H1 (cell line): ENCODE results near the gene SRRM2.

Source experiments
- EZH2 ChIP-seq: fragments of 200-600 bp; sonication (generic); IDR thresholded peaks from 2 replicates; pipeline ENCODE4 v1.7.1; 2012; ENCODE audit warnings: low read depth, mild to moderate bottlenecking, moderate library complexity, low read length, inconsistent platforms; ENCODE audit not compliant: severe bottlenecking
- JUND ChIP-seq: IDR thresholded peaks from 2 replicates; pipeline ENCODE4 v1.6.1; 2011; ENCODE audit warnings: mild to moderate bottlenecking, improper control_type of control experiment, low read length
- MAFK ChIP-seq: IDR thresholded peaks from 2 replicates; pipeline ENCODE4 v1.6.1; 2012; ENCODE audit warnings: low read depth, mild to moderate bottlenecking, improper control_type of control experiment, low read length
- NANOG ChIP-seq: IDR thresholded peaks from 2 replicates; pipeline ENCODE4 v1.6.1; 2011; ENCODE audit warnings: low read length, low read depth, mild to moderate bottlenecking, inconsistent platforms; ENCODE audit not compliant: insufficient read depth, poor library complexity, severe bottlenecking
- NRF1 ChIP-seq: IDR thresholded peaks from 2 replicates; pipeline ENCODE4 v1.6.1; 2011; ENCODE audit warnings: mild to moderate bottlenecking, low read depth, low read length, improper control_type of control experiment
- POLR2A ChIP-seq, 2 experiments: IDR thresholded peaks; 1 replicate in 1 of 2; 2 replicates in 1 of 2; pipeline ENCODE4 v1.6.1; 2011; ENCODE audit warnings: low read depth in 2 of 2, low read length in 2 of 2, mild to moderate bottlenecking in 2 of 2; ENCODE audit errors: control extremely low read depth in 1 of 2
- RNF2 ChIP-seq: fragments of 200-900, 300-1000 bp; sonication (generic); IDR thresholded peaks from 2 replicates; pipeline ENCODE4 v1.7.1; 2016; ENCODE audit warnings: borderline replicate concordance, low read depth, mild to moderate bottlenecking, antibody characterized with exemption, low read length; ENCODE audit not compliant: poor library complexity, severe bottlenecking; ENCODE audit errors: missing control alignments
- TF ChIP-seq, protein P1 (sequence below), 3 experiments: IDR thresholded peaks; 1 replicate in 2 of 3; 2 replicates in 1 of 3; pipeline versions ENCODE4 v1.5.1 to v1.6.1; 2011; ENCODE audit warnings: low read length in 3 of 3, mild to moderate bottlenecking in 3 of 3, inconsistent platforms in 2 of 3, low read depth in 1 of 3, moderate library complexity in 1 of 3; ENCODE audit not compliant: insufficient read depth in 1 of 3; ENCODE audit errors: control extremely low read depth in 1 of 3
- TF ChIP-seq, protein P2 (sequence below): IDR thresholded peaks from 2 replicates; pipeline ENCODE4 v1.6.1; 2012; ENCODE audit warnings: inconsistent platforms
- TF ChIP-seq, protein P3 (sequence below): IDR thresholded peaks from 2 replicates; pipeline ENCODE4 v1.6.1; 2012; ENCODE audit warnings: low read length, inconsistent platforms

DNA sequence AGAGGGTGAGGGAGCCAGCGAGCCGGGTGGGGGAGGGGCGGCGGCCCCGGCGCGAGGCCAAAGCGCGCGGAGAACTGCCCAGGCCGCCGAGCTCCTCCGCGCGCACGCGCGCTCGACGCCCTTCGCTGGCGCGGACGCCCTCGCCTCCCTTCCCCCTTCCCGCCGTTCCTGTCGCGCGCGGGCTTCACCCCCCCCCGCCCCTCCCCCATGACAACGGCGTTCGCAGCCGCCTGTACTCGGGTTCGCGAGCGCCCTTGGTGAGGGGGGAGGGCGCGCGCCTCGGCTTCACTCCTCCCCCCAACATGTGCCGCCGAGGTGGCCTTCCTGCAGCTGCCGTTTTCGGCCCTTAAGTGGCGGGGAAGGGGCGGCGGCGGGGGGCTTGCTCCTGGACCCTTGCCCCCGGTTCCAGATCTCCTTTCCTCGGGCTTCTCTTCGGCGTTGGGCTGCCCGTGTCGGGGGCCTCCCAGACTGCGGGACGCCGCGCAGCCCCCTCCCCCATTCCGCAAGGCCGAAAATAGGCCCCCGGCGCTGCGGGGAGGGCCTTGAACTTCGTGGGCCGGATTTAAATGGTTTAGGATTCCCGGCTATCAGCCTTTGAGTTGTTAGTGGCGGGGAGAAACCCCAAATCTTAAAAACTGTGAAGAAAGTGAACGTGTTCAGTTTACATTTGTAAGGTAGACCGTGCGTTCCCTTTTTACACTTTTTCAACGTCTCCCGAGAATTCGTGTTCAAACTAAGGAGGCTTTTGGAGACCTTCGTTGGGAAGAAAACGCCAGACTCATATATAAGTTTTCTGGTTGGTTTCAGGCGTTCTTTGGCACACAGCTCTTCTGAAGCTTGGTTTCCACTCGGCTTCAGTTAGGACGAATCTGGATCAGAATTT is 653 bp downstream of the SRRM2 start:
- TF ChIP-seq, protein P1, sequence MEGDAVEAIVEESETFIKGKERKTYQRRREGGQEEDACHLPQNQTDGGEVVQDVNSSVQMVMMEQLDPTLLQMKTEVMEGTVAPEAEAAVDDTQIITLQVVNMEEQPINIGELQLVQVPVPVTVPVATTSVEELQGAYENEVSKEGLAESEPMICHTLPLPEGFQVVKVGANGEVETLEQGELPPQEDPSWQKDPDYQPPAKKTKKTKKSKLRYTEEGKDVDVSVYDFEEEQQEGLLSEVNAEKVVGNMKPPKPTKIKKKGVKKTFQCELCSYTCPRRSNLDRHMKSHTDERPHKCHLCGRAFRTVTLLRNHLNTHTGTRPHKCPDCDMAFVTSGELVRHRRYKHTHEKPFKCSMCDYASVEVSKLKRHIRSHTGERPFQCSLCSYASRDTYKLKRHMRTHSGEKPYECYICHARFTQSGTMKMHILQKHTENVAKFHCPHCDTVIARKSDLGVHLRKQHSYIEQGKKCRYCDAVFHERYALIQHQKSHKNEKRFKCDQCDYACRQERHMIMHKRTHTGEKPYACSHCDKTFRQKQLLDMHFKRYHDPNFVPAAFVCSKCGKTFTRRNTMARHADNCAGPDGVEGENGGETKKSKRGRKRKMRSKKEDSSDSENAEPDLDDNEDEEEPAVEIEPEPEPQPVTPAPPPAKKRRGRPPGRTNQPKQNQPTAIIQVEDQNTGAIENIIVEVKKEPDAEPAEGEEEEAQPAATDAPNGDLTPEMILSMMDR (IDR thresholded peaks at IDR 0.05; ENCODE audit: control extremely low read depth in 1 of 3, insufficient read depth in 1 of 3, low read depth in 1 of 3, low read length in 3 of 3), result no peak
- TF ChIP-seq RNF2 (no peak), NANOG (no peak), POLR2A (IDR thresholded peaks at IDR 0.05; ENCODE audit: control extremely low read depth in 1 of 2, low read depth in 2 of 2, low read length in 2 of 2) (peak in 1 of 2 experiments; percentile 19; a peak in 1 of 3 replicates), NRF1 (no peak; the same call in 1 of the 2 replicates), EZH2 (no peak), MAFK (no peak), JUND (no peak)
- TF ChIP-seq, protein P2, sequence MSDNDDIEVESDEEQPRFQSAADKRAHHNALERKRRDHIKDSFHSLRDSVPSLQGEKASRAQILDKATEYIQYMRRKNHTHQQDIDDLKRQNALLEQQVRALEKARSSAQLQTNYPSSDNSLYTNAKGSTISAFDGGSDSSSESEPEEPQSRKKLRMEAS, result peak; percentile 79
- TF ChIP-seq, protein P3, sequence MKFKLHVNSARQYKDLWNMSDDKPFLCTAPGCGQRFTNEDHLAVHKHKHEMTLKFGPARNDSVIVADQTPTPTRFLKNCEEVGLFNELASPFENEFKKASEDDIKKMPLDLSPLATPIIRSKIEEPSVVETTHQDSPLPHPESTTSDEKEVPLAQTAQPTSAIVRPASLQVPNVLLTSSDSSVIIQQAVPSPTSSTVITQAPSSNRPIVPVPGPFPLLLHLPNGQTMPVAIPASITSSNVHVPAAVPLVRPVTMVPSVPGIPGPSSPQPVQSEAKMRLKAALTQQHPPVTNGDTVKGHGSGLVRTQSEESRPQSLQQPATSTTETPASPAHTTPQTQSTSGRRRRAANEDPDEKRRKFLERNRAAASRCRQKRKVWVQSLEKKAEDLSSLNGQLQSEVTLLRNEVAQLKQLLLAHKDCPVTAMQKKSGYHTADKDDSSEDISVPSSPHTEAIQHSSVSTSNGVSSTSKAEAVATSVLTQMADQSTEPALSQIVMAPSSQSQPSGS, result no peak; the same call in 1 of the 2 replicates
